Fibroblast of lung (primary cell): ENCODE measurements around the gene PEX14. TPM values are rescaled to one million over a fixed set of nuclear protein-coding genes. Genes with fewer than 3 reads are reported as not detected.

Experiments
- DNase-seq, 2 donors: peaks; one replicate each; pipeline versions ENCODE4 v3.0.0 to v3.0.0-alpha.2; 2010; ENCODE audit warnings: low read depth in 2 of 2
- H2AFZ ChIP-seq: 2 replicates; pipeline ENCODE4 v1.5.1; 2012; ENCODE audit warnings: low read length, control low read depth, inconsistent platforms
- H3K27ac ChIP-seq: 2 replicates; pipeline ENCODE4 v1.5.1; 2011; ENCODE audit warnings: low read length, control low read depth; ENCODE audit not compliant: insufficient read depth
- H3K27me3 ChIP-seq: 2 replicates; pipeline ENCODE4 v1.5.1; 2011; ENCODE audit warnings: mild to moderate bottlenecking, low read length; ENCODE audit not compliant: control insufficient read depth, insufficient read depth
- H3K36me3 ChIP-seq: 2 replicates; pipeline ENCODE4 v1.5.1; 2011; ENCODE audit warnings: low read length; ENCODE audit not compliant: control insufficient read depth, insufficient read depth
- H3K4me1 ChIP-seq: 2 replicates; pipeline ENCODE4 v1.5.1; 2011; ENCODE audit warnings: low read length; ENCODE audit not compliant: control insufficient read depth, insufficient read depth; ENCODE audit errors: extremely low read depth
- H3K4me2 ChIP-seq: 2 replicates; pipeline ENCODE4 v1.5.1; 2011; ENCODE audit warnings: low read length, control low read depth; ENCODE audit not compliant: insufficient read depth; ENCODE audit errors: extremely low read depth
- H3K4me3 ChIP-seq, 4 experiments: fragments of 200-600 bp in 1 of 4; sonication (generic) in 1 of 4; replicated peaks in 1 of 4; 2 replicates each; pipeline ENCODE4 v1.5.1; 2011 to 2016; ENCODE audit warnings: low read length in 4 of 4, low read depth in 3 of 4, mild to moderate bottlenecking in 3 of 4, control low read depth in 2 of 4, inconsistent platforms in 1 of 4, mixed read lengths in 1 of 4; ENCODE audit not compliant: insufficient read depth in 1 of 4; ENCODE audit errors: control extremely low read depth in 1 of 4
- H3K79me2 ChIP-seq: 2 replicates; pipeline ENCODE4 v1.5.1; 2012; ENCODE audit warnings: mild to moderate bottlenecking, low read length, inconsistent platforms; ENCODE audit not compliant: control insufficient read depth, insufficient read depth
- H3K9ac ChIP-seq: 2 replicates; pipeline ENCODE4 v1.5.1; 2011; ENCODE audit warnings: mild to moderate bottlenecking, low read length, control low read depth; ENCODE audit not compliant: insufficient read depth
- H3K9me3 ChIP-seq: 2 replicates; pipeline ENCODE4 v1.5.1; 2012; ENCODE audit warnings: low read depth, low read length; ENCODE audit not compliant: control insufficient read depth, insufficient read depth
- H4K20me1 ChIP-seq: 2 replicates; pipeline ENCODE4 v1.5.1; 2011; ENCODE audit warnings: low read length; ENCODE audit not compliant: control insufficient read depth, insufficient read depth; ENCODE audit errors: extremely low read depth
- CTCF ChIP-seq, 2 donors: IDR thresholded peaks in 1 of 2; conservative IDR thresholded peaks in 1 of 2; 1 replicate in 1 of 2; 2 replicates in 1 of 2; pipeline ENCODE4 v1.5.1; 2011 to 2012; ENCODE audit warnings: low read length in 2 of 2, control low read depth in 1 of 2, inconsistent platforms in 1 of 2, low read depth in 1 of 2, mild to moderate bottlenecking in 1 of 2
- EZH2 ChIP-seq: IDR thresholded peaks from 2 replicates; pipeline ENCODE4 v1.5.1; 2012; ENCODE audit warnings: low read length, control low read depth, mild to moderate bottlenecking; ENCODE audit errors: missing control alignments
- polyA plus RNA-seq, 2 donors: library from polyadenylated mRNA; depleted of rRNA in 1 of 2; stranded (reverse) in 1 of 2; unstranded in 1 of 2; fragments of >200 nt; gene quantifications; 2 replicates each; pipeline ENCODE4 v1.2.1, GENCODE V29; 2011 to 2012; ENCODE audit warnings: missing spikeins in 1 of 2
- total RNA-seq: library from RNA; depleted of rRNA; stranded (reverse); fragments of >200 nt; gene quantifications from 2 replicates; pipeline ENCODE4 v1.2.1, GENCODE V29; 2014

PEX14 gene
- total and polyA plus RNA-seq, 2 donors (not counting 1 experiment from before 2014, with no cell fraction given): 10.3 to 11.4 TPM

- Histone ChIP-seq H3K27me3 (no peaks in the 10 kb centered on the region), H3K4me2 (no peak overlapping the region), H3K4me1 (no peaks in the 10 kb centered on the region), H3K27ac (no peak overlapping the region), H4K20me1 (no peaks in the 10 kb centered on the region), H3K9ac (no peak overlapping the region), H2AFZ (no peak overlapping the region), H3K36me3 (no peaks in the 10 kb centered on the region), H3K4me3 (no peak overlapping the region), H3K9me3 (no peaks in the 10 kb centered on the region), H3K79me2 (peaks cover 2% of the 10 kb centered on the region)
- no peak for TF ChIP-seq CTCF (conservative IDR thresholded peaks at IDR 0.05 in 1 of 2, IDR thresholded peaks at IDR 0.05 in 1 of 2; ENCODE audit: low read depth in 1 of 2, low read length in 2 of 2)
- no peak for TF ChIP-seq EZH2
- DNase-seq: no peak
These were observed 47.6 kb downstream of the PEX14 start for GRCh38 chr1:10522322-10522860.

- no peak for TF ChIP-seq EZH2
- TF ChIP-seq CTCF (conservative IDR thresholded peaks at IDR 0.05 in 1 of 2, IDR thresholded peaks at IDR 0.05 in 1 of 2; ENCODE audit: low read depth in 1 of 2, low read length in 2 of 2): no peak
- peaks cover 2% of the 10 kb centered on the region for H3K79me2 ChIP-seq
These were observed 50.5 kb downstream of the PEX14 start for GRCh38 chr1:10525208-10525607.

GRCh38 chr1:10528066-10529014, 53.6 kb downstream of the PEX14 start:
- TF ChIP-seq EZH2: no peak
- no peak for TF ChIP-seq CTCF (conservative IDR thresholded peaks at IDR 0.05 in 1 of 2, IDR thresholded peaks at IDR 0.05 in 1 of 2; ENCODE audit: low read depth in 1 of 2, low read length in 2 of 2)
- no peaks in the 10 kb centered on the region for H4K20me1 ChIP-seq
- peak overlapping the region; percentile 85 for H3K27ac ChIP-seq
- H3K4me2 ChIP-seq: peak overlapping the region; percentile 88
- no peaks in the 10 kb centered on the region for H3K27me3 ChIP-seq
- H2AFZ ChIP-seq: no peak overlapping the region
- H3K79me2 ChIP-seq: peaks cover 5% of the 10 kb centered on the region
- DNase-seq: peak; percentile 83 to 98
- H3K9me3 ChIP-seq: no peaks in the 10 kb centered on the region
- peak overlapping the region; percentile 18 for H3K9ac ChIP-seq
- no peaks in the 10 kb centered on the region for H3K36me3 ChIP-seq
- peaks cover 15% of the 10 kb centered on the region for H3K4me1 ChIP-seq
- no peak overlapping the region for H3K4me3 ChIP-seq

More at GRCh38 chr1:10525208-10525607, 50.5 kb downstream of the PEX14 start:
- Histone ChIP-seq H3K9me3 (no peaks in the 10 kb centered on the region), H3K9ac (no peak overlapping the region), H3K4me1 (peaks cover 15% of the 10 kb centered on the region), H3K4me2 (no peak overlapping the region), H3K27me3 (no peaks in the 10 kb centered on the region), H3K27ac (no peak overlapping the region), H2AFZ (no peak overlapping the region), H3K4me3 (no peak overlapping the region), H3K36me3 (no peaks in the 10 kb centered on the region), H4K20me1 (no peaks in the 10 kb centered on the region)
- DNase-seq: no peak
